Hepatocyte (in vitro differentiated cells): ENCODE results near the gene GLT6D1. TPM values are rescaled to one million over a fixed set of nuclear protein-coding genes. Genes with fewer than 3 reads are reported as not detected.

Experiments
- DNase-seq: peaks from one replicate; pipeline ENCODE4 v3.0.0-alpha.2; 2016; ENCODE audit warnings: low spot score
- H2AFZ ChIP-seq: fragments of 200-600 bp; sonication (generic); 2 replicates; pipeline ENCODE4 v1.6.0; 2016; ENCODE audit warnings: antibody characterized with exemption, mild to moderate bottlenecking
- H3K27ac ChIP-seq: fragments of 200-600 bp; sonication (generic); 2 replicates; pipeline ENCODE4 v1.5.1; 2016; ENCODE audit warnings: mild to moderate bottlenecking
- H3K27me3 ChIP-seq: fragments of 200-600 bp; sonication (generic); 2 replicates; pipeline ENCODE4 v1.6.1; 2016
- H3K36me3 ChIP-seq: fragments of 200-600 bp; sonication (generic); replicated peaks from 2 replicates; pipeline ENCODE4 v1.5.1; 2016; ENCODE audit warnings: low read depth; ENCODE audit not compliant: insufficient read depth
- H3K4me1 ChIP-seq: fragments of 200-600 bp; sonication (generic); 2 replicates; pipeline ENCODE4 v1.5.1; 2016; ENCODE audit warnings: mild to moderate bottlenecking, moderate library complexity; ENCODE audit not compliant: insufficient read depth
- H3K4me2 ChIP-seq: fragments of 200-600 bp; sonication (generic); 2 replicates; pipeline ENCODE4 v1.6.0; 2016
- H3K4me3 ChIP-seq: fragments of 200-600 bp; sonication (generic); 2 replicates; pipeline ENCODE4 v1.5.1; 2016; ENCODE audit warnings: mild to moderate bottlenecking
- H3K79me2 ChIP-seq: fragments of 200-600 bp; sonication (generic); 2 replicates; pipeline ENCODE4 v1.6.0; 2017; ENCODE audit warnings: mild to moderate bottlenecking
- H3K9me2 ChIP-seq: fragments of 200-600 bp; sonication (generic); replicated peaks from 2 replicates; pipeline ENCODE4 v1.6.0; 2017; ENCODE audit warnings: mild to moderate bottlenecking; ENCODE audit not compliant: insufficient read depth
- H3K9me3 ChIP-seq: fragments of 200-600 bp; sonication (generic); 2 replicates; pipeline ENCODE4 v1.5.1; 2016; ENCODE audit warnings: low read depth, mild to moderate bottlenecking
- H4K20me1 ChIP-seq: fragments of 200-600 bp; sonication (generic); 2 replicates; pipeline ENCODE4 v1.6.0; 2016; ENCODE audit warnings: mild to moderate bottlenecking; ENCODE audit not compliant: insufficient read depth, poor library complexity, severe bottlenecking
- CTCF ChIP-seq: fragments of 200-600 bp; sonication (generic); IDR thresholded peaks from 2 replicates; pipeline ENCODE4 v1.5.1; 2016; ENCODE audit warnings: antibody characterized with exemption, mild to moderate bottlenecking; ENCODE audit not compliant: poor library complexity
- EZH2 ChIP-seq: fragments of 200-600 bp; sonication (generic); IDR thresholded peaks from 2 replicates; pipeline ENCODE4 v1.6.1; 2016; ENCODE audit warnings: antibody characterized with exemption, mild to moderate bottlenecking, borderline replicate concordance
- EZH2phosphoT487 ChIP-seq: fragments of 200-600 bp; sonication (generic); IDR thresholded peaks from one replicate; pipeline ENCODE4 v1.6.1; 2018; ENCODE audit warnings: antibody characterized with exemption, mild to moderate bottlenecking, low read depth, moderate library complexity; ENCODE audit not compliant: unreplicated experiment, severe bottlenecking
- WGBS: methylation state at CpG from one replicate; pipeline ENCODE4 v1.1.6; 2016; ENCODE audit warnings: low lambda C conversion rate; ENCODE audit errors: missing lambda C conversion rate; 5-methylcytosine and 5-hydroxymethylcytosine counted together
- polyA plus RNA-seq: library from polyadenylated mRNA; unstranded; fragments of >200 nt; fragmentation: Nextera tagmentation; extraction: Ambion mirVana; gene quantifications from 2 replicates; pipeline ENCODE4 v1.2.1, GENCODE V29; 2016
- total RNA-seq: library from RNA; depleted of rRNA; stranded (reverse); fragments of >200 nt; gene quantifications from 2 replicates; pipeline ENCODE4 v1.2.3, GENCODE V29; 2014

Gene GLT6D1
- total RNA-seq (0.20 TPM in 2 replicates), polyA plus RNA-seq (not detected in 2 replicates)

- H3K4me3 ChIP-seq = no peak within 1 kb of the TSS
- H3K27me3 ChIP-seq = no peaks in the 10 kb centered on the region
- no peak for DNase-seq
- 84% methylated on average over 9 of the region's 9 CpGs for WGBS
- no peaks in the 10 kb centered on the region for H3K36me3 ChIP-seq
- H2AFZ ChIP-seq = no peak within 1 kb of the TSS
- H3K79me2 ChIP-seq = no peaks in the 10 kb centered on the region
- no peaks in the 10 kb centered on the region for H3K9me2 ChIP-seq
- no peak within 1 kb of the TSS for H3K4me2 ChIP-seq
- no peak within 1 kb of the TSS for H3K27ac ChIP-seq
- H4K20me1 ChIP-seq = no peaks in the 10 kb centered on the region
- peaks cover 8% of the 10 kb centered on the region for H3K4me1 ChIP-seq
- no peaks in the 10 kb centered on the region for H3K9me3 ChIP-seq
- no peak for TF ChIP-seq CTCF
- no peak for TF ChIP-seq EZH2phosphoT487
- no peak for TF ChIP-seq EZH2
Observed at GRCh38 chr9:135639196-135639595, at the start of gene GLT6D1. TSS of gene GLT6D1 (minus strand) at chr9:135639540. CDS start at chr9:135639187, 353 bp downstream.

GRCh38 chr9:135689011-135689410 is 49.7 kb upstream of the GLT6D1 start:
- Histone ChIP-seq H3K27me3 (no peaks in the 10 kb centered on the region), H3K9me2 (no peaks in the 10 kb centered on the region), H3K79me2 (no peaks in the 10 kb centered on the region), H3K4me3 (no peak overlapping the region), H3K9me3 (no peaks in the 10 kb centered on the region), H3K4me2 (no peak overlapping the region), H3K4me1 (no peaks in the 10 kb centered on the region), H3K27ac (no peak overlapping the region), H3K36me3 (no peaks in the 10 kb centered on the region), H2AFZ (no peak overlapping the region), H4K20me1 (no peaks in the 10 kb centered on the region)
- no peak for TF ChIP-seq EZH2phosphoT487
- TF ChIP-seq CTCF = no peak
- TF ChIP-seq EZH2 = no peak
- DNase-seq = no peak
- 92% methylated on average over 10 of the region's 10 CpGs for WGBS

- H3K36me3 ChIP-seq = no peaks in the 10 kb centered on the region
- H3K4me1 ChIP-seq = no peaks in the 10 kb centered on the region
- H3K4me3 ChIP-seq = no peak overlapping the region
- DNase-seq = no peak
- H3K9me2 ChIP-seq = no peaks in the 10 kb centered on the region
- H3K4me2 ChIP-seq = no peak overlapping the region
- no peak overlapping the region for H2AFZ ChIP-seq
- TF ChIP-seq CTCF = no peak
- no peaks in the 10 kb centered on the region for H4K20me1 ChIP-seq
- no peak overlapping the region for H3K27ac ChIP-seq
- H3K27me3 ChIP-seq = no peaks in the 10 kb centered on the region
- WGBS = 96% methylated on average over 14 of the region's 15 CpGs
- no peaks in the 10 kb centered on the region for H3K79me2 ChIP-seq
- H3K9me3 ChIP-seq = no peaks in the 10 kb centered on the region
Observed at GRCh38 chr9:135687216-135687615, 47.9 kb upstream of the GLT6D1 start.

- no peak for TF ChIP-seq CTCF
- no peak for TF ChIP-seq EZH2
- TF ChIP-seq EZH2phosphoT487 = no peak
- Histone ChIP-seq H3K79me2 (no peaks in the 10 kb centered on the region), H3K4me2 (no peak overlapping the region), H3K27me3 (no peaks in the 10 kb centered on the region), H2AFZ (no peak overlapping the region), H3K9me2 (no peaks in the 10 kb centered on the region), H4K20me1 (no peaks in the 10 kb centered on the region), H3K36me3 (no peaks in the 10 kb centered on the region), H3K27ac (no peak overlapping the region), H3K9me3 (no peaks in the 10 kb centered on the region), H3K4me1 (no peaks in the 10 kb centered on the region), H3K4me3 (no peak overlapping the region)
- 82% methylated on average over 14 of the region's 17 CpGs for WGBS
- DNase-seq = no peak
Observed at GRCh38 chr9:135684691-135685090, 45.4 kb upstream of the GLT6D1 start.
